ENCODE data around the gene CDC27. TPM values are rescaled to one million over a fixed set of nuclear protein-coding genes. Genes with fewer than 3 reads are reported as not detected.

The CDC27 gene
- total RNA-seq, 2 experiments from 2014 or later = 52.5 to 52.8 TPM

DNA sequence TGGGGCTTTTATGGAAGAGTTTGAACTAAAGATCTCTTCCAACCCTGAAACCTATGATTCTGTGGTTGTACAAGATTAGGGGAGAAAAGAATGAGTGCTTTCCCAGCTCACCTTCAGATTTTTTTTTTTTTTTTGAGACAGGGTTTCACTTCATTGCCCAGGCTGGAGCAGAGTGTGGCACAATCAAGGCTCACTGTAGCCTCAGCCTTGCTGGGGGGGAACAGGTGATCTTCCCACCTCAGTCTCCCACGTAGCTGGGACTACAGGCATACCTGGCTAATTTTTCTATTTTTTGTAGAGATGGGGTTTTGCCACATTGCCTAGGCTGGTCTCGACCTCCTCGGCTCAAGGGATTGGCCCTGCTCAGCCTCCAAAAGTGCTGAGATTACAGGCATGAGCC, 42.8 kb upstream of the CDC27 start:
- DNase-seq (no peak), ATAC-seq (ENCODE audit: poor library complexity) (no peak)
- Histone ChIP-seq H3K4me3 (ENCODE audit: low read length) (no peak overlapping the region), H3K4me1 (ENCODE audit: insufficient read depth, low read length) (peaks cover 10% of the 10 kb centered on the region), H3K9me3 (ENCODE audit: control insufficient read depth in 1 of 2, insufficient read depth in 1 of 2, low read length in 2 of 2) (no peaks in the 10 kb centered on the region), H3K27me3 (ENCODE audit: control insufficient read depth in 1 of 2, insufficient read depth in 2 of 2, low read length in 2 of 2) (no peaks in the 10 kb centered on the region), H3K27ac (ENCODE audit: low read depth in 1 of 2, low read length in 2 of 2) (no peak overlapping the region), H3K36me3 (ENCODE audit: insufficient read depth, low read length) (no peaks in the 10 kb centered on the region)
- Mint-ChIP-seq H3K4me1 (ENCODE audit: low read depth) (peaks cover 12% of the 10 kb centered on the region), H3K27ac (no peak overlapping the region), H3K4me3 (no peak overlapping the region), H3K9me3 (no peaks in the 10 kb centered on the region), H3K27me3 (peaks cover 12% of the 10 kb centered on the region), H3K36me3 (ENCODE audit: low read depth) (no peaks in the 10 kb centered on the region)
- ChIA-PET CTCF (no interaction called here), POLR2A (no interaction called here)
- no peak for TF ChIP-seq CTCF (IDR thresholded peaks at IDR 0.05)
- intact Hi-C loops (cut with DNase I, micrococcal nuclease) = loop anchor here in 1 of 2 experiments (2.0 kb wide), 1 partner anchor 83 kb away; no protein-coding TSS in a partner anchor

DNA sequence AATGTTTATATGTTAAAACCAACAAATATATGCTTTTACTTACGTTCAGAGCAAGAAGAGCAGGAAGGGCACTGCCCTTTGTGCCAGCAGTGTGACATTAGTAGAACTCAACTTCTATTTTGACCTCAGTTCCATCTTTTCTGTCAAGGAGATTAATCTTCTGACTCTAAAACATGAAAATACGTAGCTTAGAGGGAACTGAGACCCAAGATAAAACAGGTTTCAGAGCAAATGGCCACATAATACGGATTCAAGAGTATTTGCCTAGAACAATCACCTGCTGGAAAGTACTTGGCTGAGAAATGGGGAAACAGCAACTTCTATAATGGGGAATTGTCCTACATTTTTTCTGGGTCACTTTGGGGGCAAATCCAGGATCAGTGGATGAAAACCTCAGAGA, 42.2 kb upstream of the CDC27 start:
- CTCF ChIA-PET = no interaction called here
- Mint-ChIP-seq H3K9me3 (no peaks in the 10 kb centered on the region), H3K27ac (no peak overlapping the region), H3K4me3 (no peak overlapping the region), H3K4me1 (ENCODE audit: low read depth) (peaks cover 12% of the 10 kb centered on the region), H3K36me3 (ENCODE audit: low read depth) (no peaks in the 10 kb centered on the region), H3K27me3 (peaks cover 12% of the 10 kb centered on the region)
- H3K4me3 ChIP-seq (ENCODE audit: low read length) = no peak overlapping the region
- DNase-seq = no peak
- no peak for TF ChIP-seq CTCF (IDR thresholded peaks at IDR 0.05)
- no peaks in the 10 kb centered on the region for H3K9me3 ChIP-seq (ENCODE audit: control insufficient read depth in 1 of 2, insufficient read depth in 1 of 2, low read length in 2 of 2)
- no peak for ATAC-seq (ENCODE audit: poor library complexity)
- H3K27ac ChIP-seq (ENCODE audit: low read depth in 1 of 2, low read length in 2 of 2) = no peak overlapping the region
- no peaks in the 10 kb centered on the region for H3K27me3 ChIP-seq (ENCODE audit: control insufficient read depth in 1 of 2, insufficient read depth in 2 of 2, low read length in 2 of 2)
- no peaks in the 10 kb centered on the region for H3K36me3 ChIP-seq (ENCODE audit: insufficient read depth, low read length)
- intact Hi-C loops (cut with DNase I, micrococcal nuclease) = loop anchor here in 1 of 2 experiments (2.0 kb wide), 1 partner anchor 83 kb away; no protein-coding TSS in a partner anchor
- peaks cover 10% of the 10 kb centered on the region for H3K4me1 ChIP-seq (ENCODE audit: insufficient read depth, low read length)
- POLR2A ChIA-PET = no interaction called here

DNA sequence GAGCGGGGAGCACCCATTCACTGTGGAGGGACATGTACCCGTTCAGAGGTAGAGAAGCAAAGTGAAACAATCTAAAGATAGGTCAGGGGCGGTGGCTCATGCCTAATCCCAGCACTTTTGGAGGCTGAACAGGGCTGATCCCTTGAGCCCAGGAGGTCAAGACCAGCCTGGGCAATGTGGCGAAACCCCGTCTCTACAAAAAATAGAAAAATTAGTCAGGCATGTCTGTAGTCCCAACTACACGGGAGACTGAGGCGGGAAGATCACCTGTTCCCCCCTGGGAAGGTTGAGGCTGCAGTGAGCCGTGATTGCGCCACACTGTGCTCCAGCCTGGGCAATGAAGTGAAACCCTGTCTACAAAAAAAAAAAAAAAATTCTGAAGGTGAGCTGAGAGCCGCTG, 41.8 kb upstream of the CDC27 start:
- POLR2A ChIA-PET = no interaction called here
- no peaks in the 10 kb centered on the region for H3K36me3 Mint-ChIP-seq (ENCODE audit: low read depth)
- no peak overlapping the region for H3K27ac Mint-ChIP-seq
- H3K4me3 ChIP-seq (ENCODE audit: low read length) = no peak overlapping the region
- H3K9me3 ChIP-seq (ENCODE audit: control insufficient read depth in 1 of 2, insufficient read depth in 1 of 2, low read length in 2 of 2) = no peaks in the 10 kb centered on the region
- peaks cover 12% of the 10 kb centered on the region for H3K4me1 Mint-ChIP-seq (ENCODE audit: low read depth)
- H3K27me3 ChIP-seq (ENCODE audit: control insufficient read depth in 1 of 2, insufficient read depth in 2 of 2, low read length in 2 of 2) = no peaks in the 10 kb centered on the region
- peaks cover 10% of the 10 kb centered on the region for H3K4me1 ChIP-seq (ENCODE audit: insufficient read depth, low read length)
- H3K36me3 ChIP-seq (ENCODE audit: insufficient read depth, low read length) = no peaks in the 10 kb centered on the region
- ATAC-seq (ENCODE audit: poor library complexity) (no peak), DNase-seq (no peak)
- TF ChIP-seq CTCF (IDR thresholded peaks at IDR 0.05) = no peak
- intact Hi-C loops (cut with DNase I, micrococcal nuclease) = loop anchor here in 1 of 2 experiments (1.0 to 2.0 kb wide), 2 partner anchors 84 to 384 kb away; no protein-coding TSS in a partner anchor
- H3K4me3 Mint-ChIP-seq = no peak overlapping the region
- CTCF ChIA-PET = no interaction called here
- no peaks in the 10 kb centered on the region for H3K9me3 Mint-ChIP-seq
- H3K27ac ChIP-seq (ENCODE audit: low read depth in 1 of 2, low read length in 2 of 2) = no peak overlapping the region
- peaks cover 12% of the 10 kb centered on the region for H3K27me3 Mint-ChIP-seq

Measured in CD4-positive, alpha-beta T cell (primary cell).